HG03354 (cell line): ENCODE data around the gene BHLHE40.

Experiments
- ATAC-seq: cut with Tn5 transposase; IDR thresholded peaks from one replicate; pipeline ENCODE4 v1.9.1; 2021; ENCODE audit warnings: mild to moderate bottlenecking; ENCODE audit not compliant: unreplicated experiment, poor library complexity, severe bottlenecking

BHLHE40 gene

GRCh38 chr3:5013021-5013906 is 34.0 kb downstream of the BHLHE40 start:
- ATAC-seq = no peak

- no peak for ATAC-seq
Measured at GRCh38 chr3:5014391-5014790, 35.2 kb downstream of the BHLHE40 start.

GRCh38 chr3:5015056-5015455 is 35.8 kb downstream of the BHLHE40 start:
- ATAC-seq = no peak

- peak; percentile 67 for ATAC-seq
Measured at GRCh38 chr3:5016211-5017161, 37.2 kb downstream of the BHLHE40 start.

- no peak for ATAC-seq
Measured at GRCh38 chr3:5017925-5018531, 38.8 kb downstream of the BHLHE40 start.

- no peak for ATAC-seq
Measured at GRCh38 chr3:5019411-5020241, 40.4 kb downstream of the BHLHE40 start.

GRCh38 chr3:5020242-5020722 is 41.0 kb downstream of the BHLHE40 start:
- ATAC-seq = no peak

GRCh38 chr3:5021116-5022092 is 42.2 kb downstream of the BHLHE40 start:
- ATAC-seq = no peak

- ATAC-seq = peak; percentile 63
Measured at GRCh38 chr3:5022187-5022965, 43.1 kb downstream of the BHLHE40 start.

- ATAC-seq = no peak
Measured at GRCh38 chr3:5022966-5023776, 43.9 kb downstream of the BHLHE40 start.

GRCh38 chr3:5023777-5024346 is 44.6 kb downstream of the BHLHE40 start:
- no peak for ATAC-seq

- ATAC-seq = no peak
Measured at GRCh38 chr3:5026046-5026362, 46.8 kb downstream of the BHLHE40 start.

GRCh38 chr3:5029715-5030114 is 50.5 kb downstream of the BHLHE40 start:
- ATAC-seq = no peak

- ATAC-seq = no peak
Measured at GRCh38 chr3:5030152-5030551, 50.9 kb downstream of the BHLHE40 start.

GRCh38 chr3:5032844-5033243 is 53.6 kb downstream of the BHLHE40 start:
- no peak for ATAC-seq
